ENCODE results near the gene KRTAP10-8. TPM values are rescaled to one million over a fixed set of nuclear protein-coding genes. Genes with fewer than 3 reads are reported as not detected.

The KRTAP10-8 gene
- total RNA-seq, 1 experiment from 2014 or later, result not detected

GRCh38 chr21:44603911-44604310 lies 8.0 kb upstream of the KRTAP10-8 start:
- no peak overlapping the region for H3K27ac ChIP-seq (ENCODE audit: low read length)
- H3K4me1 ChIP-seq (ENCODE audit: control insufficient read depth, insufficient read depth, low read length), result no peaks in the 10 kb centered on the region; the same call in 1 of the 2 replicates
- no peaks in the 10 kb centered on the region for H3K36me3 ChIP-seq (ENCODE audit: control insufficient read depth, insufficient read depth, low read length)
- no peak overlapping the region for H3K4me3 ChIP-seq (ENCODE audit: low read depth in 2 of 2, low read length in 2 of 2)
- DNase-seq (ENCODE audit: low read depth, low spot score) (no peak), ATAC-seq (no peak)
- CTCF ChIA-PET, result no interaction called here
- intact Hi-C loops (cut with micrococcal nuclease; ENCODE audit: unreplicated experiment) (no loop called here), in situ Hi-C loops (cut with HindIII; ENCODE audit: low pct_unique_long_range_greater_than_20kb, low sequenced_read_pairs) (no loop called here)
- no peaks in the 10 kb centered on the region for H3K9me3 ChIP-seq (ENCODE audit: control insufficient read depth, insufficient read depth, low read depth, low read length)
- POLR2A ChIA-PET, result no interaction called here
- no TSS peak for BruUV-seq (replicated peaks)
- TF ChIP-seq CTCF (IDR thresholded peaks at IDR 0.05), result no peak
- TF ChIP-seq SIN3A (IDR thresholded peaks at IDR 0.05; ENCODE audit: borderline replicate concordance, insufficient read depth, low read depth, low read length), result no peak
- TF ChIP-seq POLR2AphosphoS5 (IDR thresholded peaks at IDR 0.05; ENCODE audit: low read depth, low read length), result no peak
- TF ChIP-seq TCF7L2 (IDR thresholded peaks at IDR 0.05; ENCODE audit: low read depth, low read length), result no peak
- TF ChIP-seq REST (IDR thresholded peaks at IDR 0.05; ENCODE audit: insufficient read depth in 1 of 2, low read depth in 2 of 2, low read length in 1 of 2), result no peak
- no peaks in the 10 kb centered on the region for H3K27me3 ChIP-seq (ENCODE audit: control insufficient read depth, insufficient read depth, low read length)

- DNase-seq (ENCODE audit: low read depth, low spot score) (no peak), ATAC-seq (no peak)
- Histone ChIP-seq H3K9me3 (ENCODE audit: control insufficient read depth, insufficient read depth, low read depth, low read length) (peaks cover 3% of the 10 kb centered on the region; the same call in 1 of the 2 replicates), H3K27me3 (ENCODE audit: control insufficient read depth, insufficient read depth, low read length) (no peaks in the 10 kb centered on the region), H3K4me1 (ENCODE audit: control insufficient read depth, insufficient read depth, low read length) (no peaks in the 10 kb centered on the region; the same call in 1 of the 2 replicates), H3K4me3 (ENCODE audit: low read depth in 2 of 2, low read length in 2 of 2) (no peak overlapping the region), H3K36me3 (ENCODE audit: control insufficient read depth, insufficient read depth, low read length) (no peaks in the 10 kb centered on the region), H3K27ac (ENCODE audit: low read length) (no peak overlapping the region)
- no peak for TF ChIP-seq POLR2AphosphoS5 (IDR thresholded peaks at IDR 0.05; ENCODE audit: low read depth, low read length)
- no peak for TF ChIP-seq TCF7L2 (IDR thresholded peaks at IDR 0.05; ENCODE audit: low read depth, low read length)
- no peak for TF ChIP-seq REST (IDR thresholded peaks at IDR 0.05; ENCODE audit: insufficient read depth in 1 of 2, low read depth in 2 of 2, low read length in 1 of 2)
- TF ChIP-seq SIN3A (IDR thresholded peaks at IDR 0.05; ENCODE audit: borderline replicate concordance, insufficient read depth, low read depth, low read length), result no peak
- TF ChIP-seq CTCF (IDR thresholded peaks at IDR 0.05), result no peak
- ChIA-PET CTCF (no interaction called here), POLR2A (no interaction called here)
- in situ Hi-C loops (cut with HindIII; ENCODE audit: low pct_unique_long_range_greater_than_20kb, low sequenced_read_pairs), result no loop called here
- no TSS peak for BruUV-seq (replicated peaks)
- intact Hi-C loops (cut with micrococcal nuclease; ENCODE audit: unreplicated experiment), result no loop called here
Observed at GRCh38 chr21:44606495-44606894, 5.4 kb upstream of the KRTAP10-8 start.
